OCI-M2 (cell line): ENCODE data around the gene PPP1R7.
A peak's percentile ranks its signal among the peaks of the same experiment; 100 is the strongest.
"Not testable (repeated sequence)": the region's sequence is repeated elsewhere in the genome, so short reads cannot be mapped to it uniquely, and the experiment has no call there.

Experiments
- DNase-seq: peaks from one replicate; lab custom pipeline; 2025; ENCODE audit not compliant: unreplicated experiment; lab: John Stamatoyannopoulos, UW

The PPP1R7 gene, protein sequence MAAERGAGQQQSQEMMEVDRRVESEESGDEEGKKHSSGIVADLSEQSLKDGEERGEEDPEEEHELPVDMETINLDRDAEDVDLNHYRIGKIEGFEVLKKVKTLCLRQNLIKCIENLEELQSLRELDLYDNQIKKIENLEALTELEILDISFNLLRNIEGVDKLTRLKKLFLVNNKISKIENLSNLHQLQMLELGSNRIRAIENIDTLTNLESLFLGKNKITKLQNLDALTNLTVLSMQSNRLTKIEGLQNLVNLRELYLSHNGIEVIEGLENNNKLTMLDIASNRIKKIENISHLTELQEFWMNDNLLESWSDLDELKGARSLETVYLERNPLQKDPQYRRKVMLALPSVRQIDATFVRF

DNA sequence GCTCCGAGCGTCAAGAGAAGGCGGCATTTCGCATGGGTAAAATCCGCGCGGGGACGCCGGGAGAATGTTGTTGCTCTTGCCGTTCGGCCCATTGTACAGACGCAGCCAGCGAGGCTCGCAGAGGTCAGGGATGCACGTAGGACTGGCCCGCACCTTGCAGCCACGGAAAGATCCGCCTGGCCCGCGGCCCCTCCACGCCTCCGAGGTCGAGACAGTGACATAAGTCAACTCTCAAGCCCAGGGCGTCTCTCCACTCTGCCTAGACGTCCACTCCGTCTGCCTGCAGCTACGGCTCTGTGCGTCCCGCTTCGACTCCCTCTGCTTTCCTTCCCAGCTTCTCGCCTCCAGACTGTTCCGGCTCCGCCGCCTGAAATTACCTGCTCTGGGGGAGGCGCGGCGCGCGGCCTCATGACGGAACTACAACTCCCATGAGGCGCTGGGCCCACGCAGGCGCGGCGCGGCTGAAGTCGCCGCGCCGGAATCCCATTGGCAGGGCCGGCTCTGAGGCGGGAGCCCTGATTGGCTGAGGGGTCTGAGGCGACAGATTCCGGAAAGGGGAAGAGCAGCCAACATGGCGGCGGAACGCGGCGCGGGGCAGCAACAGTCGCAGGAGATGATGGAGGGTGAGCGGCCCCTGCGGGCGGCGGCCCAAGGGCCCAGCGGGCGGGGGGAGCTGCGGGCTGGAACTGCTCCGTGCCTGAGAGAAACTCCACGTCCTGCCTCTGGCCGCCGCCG, at the start of gene PPP1R7:
TSS of gene PPP1R7 (plus strand) at position 543 of the 735 bp plus-strand sequence. CDS start at position 572, 29 bp downstream.
- DNase-seq, result peak; percentile 43

DNA sequence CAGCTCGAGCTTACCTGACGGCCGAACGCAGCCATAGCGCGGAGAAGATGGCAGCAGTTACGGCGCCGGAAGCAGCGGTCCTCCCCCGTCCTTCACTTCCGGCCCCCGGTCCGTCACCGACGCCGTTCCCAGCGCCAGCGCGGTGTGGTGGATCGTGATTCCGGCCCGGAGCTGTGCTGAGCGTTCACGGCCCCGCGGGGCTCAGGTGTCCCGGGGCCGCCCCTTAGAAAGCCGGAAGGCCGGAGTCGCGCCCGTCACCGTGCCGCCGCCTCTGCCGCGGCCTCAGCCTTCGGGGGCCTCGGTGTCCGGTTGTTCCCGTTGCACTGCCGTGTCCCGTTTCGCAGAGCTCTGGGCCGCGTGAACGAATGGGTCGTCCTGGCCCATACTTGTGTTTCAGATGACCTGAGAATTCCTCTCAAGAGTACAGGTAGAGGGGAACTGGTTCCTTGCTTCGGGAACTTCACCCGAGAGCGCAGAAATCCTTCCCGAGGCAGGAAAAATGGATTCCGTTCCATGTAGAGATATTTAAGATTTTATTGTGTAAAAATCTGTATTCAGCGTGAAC, 47.9 kb upstream of the PPP1R7 start, which contains the start of gene MTERF4:
TSS of gene MTERF4 (minus strand) at position 49 of the 565 bp plus-strand sequence. CDS start at position 35, 14 bp downstream.
- DNase-seq, result no peak

DNA sequence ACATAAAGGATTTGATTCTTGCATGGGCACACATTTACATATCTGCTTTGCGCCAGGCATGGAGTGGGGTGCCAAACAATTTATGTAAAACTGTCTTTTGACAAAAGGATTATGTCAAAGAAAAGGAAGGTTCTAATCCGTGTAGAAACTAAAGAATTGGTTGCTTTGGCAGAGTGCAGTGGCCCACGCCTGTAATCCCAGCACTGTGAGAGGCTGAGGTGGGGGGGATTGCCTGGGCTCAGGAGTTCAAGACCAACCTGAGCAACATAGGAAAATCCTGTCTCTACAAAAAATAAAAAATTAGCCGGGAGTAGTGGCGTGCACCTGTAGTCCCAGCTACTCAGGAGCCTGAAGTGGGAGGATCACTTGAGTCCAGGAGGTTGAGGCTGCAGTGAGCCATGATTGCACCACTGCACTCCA, 47.1 kb upstream of the PPP1R7 start:
- DNase-seq, result no peak

DNA sequence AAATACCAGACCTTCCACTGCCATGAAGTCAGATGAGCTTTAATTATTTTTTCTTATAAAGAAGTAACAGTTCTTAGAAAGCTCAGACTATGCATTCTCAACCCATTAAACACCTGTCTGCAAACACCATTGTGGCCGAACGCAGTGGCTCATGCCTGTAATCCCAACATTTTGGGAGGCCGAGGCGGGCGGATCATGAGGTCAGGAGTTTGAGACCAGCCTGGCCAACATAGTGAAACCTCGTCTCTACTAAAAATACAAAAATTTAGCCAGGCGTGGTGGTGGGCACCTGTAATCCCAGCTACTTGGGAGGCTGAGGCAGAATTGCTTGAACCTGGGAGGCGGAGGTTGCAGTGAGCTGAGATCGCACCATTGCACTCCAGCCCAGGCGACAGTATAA, 45.7 kb upstream of the PPP1R7 start:
- not testable (repeated sequence) for DNase-seq

DNA sequence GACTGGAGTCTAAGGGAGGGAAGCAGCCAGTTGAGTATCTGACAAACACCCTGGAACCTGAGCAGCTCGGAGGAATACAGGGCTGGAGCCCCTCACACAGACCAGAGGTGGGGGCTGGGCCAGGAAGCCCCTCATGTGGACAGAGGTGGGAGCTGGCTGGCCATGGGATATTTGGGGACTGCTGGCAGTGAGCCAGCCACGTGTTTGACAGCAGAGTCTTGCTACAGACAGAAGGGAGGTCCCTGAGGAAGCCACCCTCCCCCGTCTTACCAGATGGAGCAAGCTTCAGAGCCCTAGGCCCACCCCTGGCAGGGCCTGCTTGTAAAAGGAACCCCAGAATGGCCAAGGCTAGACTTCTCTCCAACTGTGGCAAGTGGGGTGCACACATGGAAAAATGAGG, 44.6 kb upstream of the PPP1R7 start:
- no peak for DNase-seq

DNA sequence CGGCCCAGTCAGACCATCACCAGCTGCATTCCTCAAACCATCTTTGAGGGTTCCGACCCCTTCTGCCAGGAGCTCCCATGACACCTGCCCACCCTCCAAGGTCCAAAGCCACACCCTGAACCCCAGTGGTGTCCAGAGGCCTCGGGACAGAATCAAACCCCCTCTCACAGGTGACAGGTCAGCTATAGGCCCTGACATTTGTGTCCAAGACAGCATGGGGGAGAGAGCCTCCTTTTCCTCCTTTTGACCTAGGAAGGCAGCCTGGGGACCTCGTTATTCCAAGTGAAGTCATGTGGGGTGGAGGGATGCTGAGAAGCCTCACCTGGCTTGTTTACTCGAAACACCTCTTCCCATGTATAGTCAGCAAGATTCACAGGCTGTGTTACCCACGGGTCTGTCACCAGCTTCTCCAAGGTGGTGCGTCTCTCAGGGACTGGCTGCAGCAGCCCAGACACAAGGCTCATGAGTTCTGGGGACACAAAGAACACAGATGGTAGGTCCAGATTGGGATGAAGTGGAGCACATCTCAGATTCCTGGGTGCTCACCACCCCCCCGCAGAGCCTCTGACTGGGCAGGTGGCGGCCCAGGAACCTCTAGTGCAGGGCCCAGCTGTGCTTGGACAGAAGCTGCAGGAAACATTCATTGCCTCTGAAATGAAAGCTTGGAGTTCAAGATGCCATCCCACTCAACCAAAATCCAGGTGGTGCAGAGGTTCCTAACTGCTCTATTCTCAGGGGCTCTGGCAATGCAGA, 43.1 kb upstream of the PPP1R7 start:
- DNase-seq, result no peak

DNA sequence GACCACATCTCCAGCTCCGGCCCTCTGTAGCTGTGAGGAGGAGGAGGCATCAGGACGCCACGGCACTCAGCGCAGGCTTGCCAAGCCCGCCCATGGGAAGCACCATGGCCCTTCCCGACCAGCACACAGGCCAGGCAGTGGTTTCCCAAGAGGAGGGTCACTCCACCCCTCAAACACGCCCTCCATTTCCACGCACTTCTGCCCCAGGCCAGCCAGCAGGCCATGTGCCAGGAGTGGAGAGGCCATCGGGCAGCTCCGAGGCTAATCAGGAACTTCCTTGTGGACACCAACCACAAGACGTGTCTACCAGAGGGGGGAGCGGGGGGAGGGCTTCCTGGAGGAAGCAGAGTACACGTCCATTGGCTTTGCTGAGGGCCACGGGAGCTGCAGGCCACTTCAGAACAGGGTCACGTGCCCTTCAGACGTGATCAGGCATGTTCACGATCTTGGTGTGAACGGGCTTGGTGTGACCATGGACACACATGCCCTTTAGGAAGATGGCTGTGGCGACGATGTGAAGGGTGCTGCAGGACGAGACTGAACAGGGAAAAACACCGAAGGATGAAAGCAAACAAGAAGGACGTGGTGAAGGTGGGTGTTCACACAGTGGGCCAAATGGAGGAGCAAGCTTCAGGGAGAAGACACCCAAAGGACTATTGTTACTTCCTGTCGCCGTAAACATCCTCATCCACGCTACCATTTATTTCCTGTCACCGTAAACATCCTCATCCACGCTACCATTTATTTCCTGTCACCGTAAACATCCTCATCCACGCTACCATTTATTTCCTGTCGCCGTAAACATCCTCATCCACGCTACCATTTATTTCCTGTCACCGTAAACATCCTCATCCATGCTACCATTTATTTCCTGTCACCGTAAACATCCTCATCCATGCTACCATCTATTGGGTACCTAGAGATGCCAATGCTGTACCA, 41.7 kb upstream of the PPP1R7 start:
- DNase-seq, result no peak

DNA sequence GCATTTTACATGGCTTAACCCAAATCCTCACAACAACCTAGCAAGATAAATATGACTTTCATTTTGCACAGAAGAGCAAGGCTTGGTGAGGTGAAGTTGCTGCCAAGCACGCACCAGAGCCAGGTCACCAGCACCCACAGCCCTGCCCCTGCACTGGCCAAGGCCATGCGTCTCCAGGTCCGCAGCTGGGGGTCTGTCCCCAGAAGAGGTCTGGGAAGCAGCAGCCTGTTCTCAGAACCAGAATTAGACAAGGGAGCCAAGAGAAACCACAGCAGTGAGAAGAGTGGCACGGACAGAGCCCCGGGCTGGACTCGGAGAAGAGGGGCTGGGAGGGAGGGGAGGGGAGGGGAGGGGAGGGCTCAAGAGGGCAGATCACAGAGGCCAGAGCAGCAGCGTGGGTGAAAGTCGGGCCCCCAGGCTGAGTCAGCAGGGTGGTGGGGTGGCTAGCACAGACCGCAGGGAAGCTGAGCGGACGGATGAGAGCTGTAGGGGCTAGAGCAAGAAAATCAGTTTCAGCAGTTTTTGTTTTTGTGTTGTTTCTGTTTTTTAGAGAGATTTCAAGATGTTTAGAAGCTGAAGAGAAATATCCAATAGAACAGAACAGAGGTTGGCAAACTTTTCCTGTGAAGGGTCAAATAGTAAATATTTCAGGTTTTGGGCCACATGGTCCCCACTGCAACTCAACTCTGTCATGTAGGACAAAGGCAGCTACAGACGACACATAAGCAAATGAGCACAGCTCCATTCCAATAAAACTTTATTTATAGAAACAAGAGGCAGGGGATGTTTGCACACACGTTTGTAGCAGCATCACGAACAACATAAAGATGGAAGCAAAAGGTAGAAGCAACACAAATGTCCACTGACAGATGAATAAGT, 40.8 kb upstream of the PPP1R7 start:
- no peak for DNase-seq

DNA sequence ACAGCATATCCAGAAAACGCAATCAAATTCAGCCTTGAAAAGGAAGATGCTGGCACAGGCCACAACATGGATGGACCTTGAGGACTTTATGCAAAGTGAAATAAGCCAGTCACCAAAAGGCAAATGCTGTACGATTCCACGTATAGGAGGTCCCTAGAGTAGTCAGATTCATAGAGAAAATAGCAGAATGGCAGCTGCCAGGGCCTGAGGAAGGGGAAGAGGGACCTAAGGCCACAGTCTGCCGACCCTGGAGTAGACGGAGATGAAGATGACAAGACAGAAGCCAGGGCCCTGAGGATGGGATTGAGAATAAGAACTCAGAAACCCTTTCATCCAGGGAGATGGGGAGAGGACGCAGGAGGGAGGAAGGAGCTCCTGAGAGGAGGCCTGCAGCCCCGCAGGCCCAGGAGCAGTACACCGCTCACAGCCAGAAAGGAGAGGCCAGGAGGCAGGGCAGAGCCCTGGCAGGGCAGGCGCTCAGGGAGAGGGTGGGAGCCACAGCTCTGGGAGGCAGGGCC, 40.1 kb upstream of the PPP1R7 start:
- DNase-seq, result no peak

DNA sequence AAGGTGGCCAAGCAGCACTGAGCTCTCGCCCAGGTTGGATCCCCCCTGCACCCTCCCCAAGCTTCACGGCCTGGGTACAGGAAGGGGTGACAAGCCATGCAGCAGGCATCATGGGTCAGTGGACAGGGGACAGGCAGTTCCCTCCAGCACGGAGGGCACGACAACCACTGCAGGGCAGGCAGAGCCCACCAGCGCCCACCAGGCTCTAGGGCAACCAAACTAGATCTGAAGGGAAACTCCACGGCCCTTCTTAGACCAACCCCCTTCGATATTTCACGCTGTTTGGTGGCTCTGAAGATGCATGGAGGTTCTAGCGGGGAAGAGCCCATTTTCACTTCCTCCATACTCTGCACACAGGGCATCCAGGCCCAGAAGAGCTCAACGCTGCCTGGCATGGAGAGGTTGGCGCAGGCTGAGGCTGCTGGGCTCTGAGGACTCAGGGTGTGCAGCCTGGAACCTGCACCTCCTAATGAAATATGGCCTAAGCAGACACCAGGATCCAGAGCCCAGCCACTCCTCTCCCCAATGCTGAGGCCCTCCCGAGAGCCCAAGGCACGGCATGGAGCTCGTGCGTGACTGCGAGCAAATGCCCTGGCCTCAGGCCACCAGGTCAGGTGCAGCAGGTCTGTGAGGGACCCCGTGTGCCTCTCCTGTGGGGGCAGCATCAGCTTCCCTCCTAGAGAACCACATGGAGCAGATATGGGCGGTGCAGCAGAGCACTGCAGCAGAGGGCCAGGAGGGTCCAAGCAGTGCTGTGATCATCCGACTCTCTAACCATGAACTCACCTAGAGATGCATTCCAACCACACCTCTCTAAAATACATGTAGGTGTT, 39.4 kb upstream of the PPP1R7 start:
- DNase-seq, result no peak

DNA sequence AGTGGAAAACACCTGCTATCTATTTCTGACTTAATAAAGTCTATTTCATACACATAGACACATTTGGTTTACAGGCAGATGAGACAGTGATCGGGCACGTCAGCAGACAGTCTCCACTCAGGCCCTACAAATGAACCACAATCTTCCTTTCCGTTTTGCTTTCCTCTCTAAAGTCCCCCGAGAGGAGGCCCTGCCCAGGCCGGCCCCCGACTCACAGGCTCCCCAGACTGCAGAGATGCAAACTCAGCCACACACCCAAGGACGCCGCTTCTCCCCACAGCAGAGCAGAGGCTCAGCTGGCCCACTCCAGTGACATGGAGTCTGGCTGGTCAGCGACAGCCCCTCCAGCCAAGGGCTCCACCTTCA, 38.8 kb upstream of the PPP1R7 start:
- no peak for DNase-seq

DNA sequence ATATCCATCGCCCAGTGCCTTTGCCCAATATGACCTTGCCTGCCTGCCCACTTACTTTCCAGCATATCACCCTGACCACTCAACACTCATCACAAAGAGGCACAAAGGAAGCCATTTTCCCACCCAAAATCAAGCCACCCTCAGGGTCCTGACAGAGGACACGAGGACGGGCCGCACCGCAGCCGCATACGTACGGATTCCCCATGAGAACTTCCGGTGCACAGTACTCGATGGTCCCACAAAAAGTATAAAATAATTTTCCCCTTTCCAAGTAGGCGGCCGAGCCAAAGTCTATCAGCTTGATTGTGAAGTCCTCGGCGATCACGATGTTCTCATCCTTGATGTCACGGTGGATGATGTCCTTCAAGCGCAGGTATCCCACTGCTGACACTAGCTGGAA, 38.2 kb upstream of the PPP1R7 start:
- DNase-seq, result no peak

DNA sequence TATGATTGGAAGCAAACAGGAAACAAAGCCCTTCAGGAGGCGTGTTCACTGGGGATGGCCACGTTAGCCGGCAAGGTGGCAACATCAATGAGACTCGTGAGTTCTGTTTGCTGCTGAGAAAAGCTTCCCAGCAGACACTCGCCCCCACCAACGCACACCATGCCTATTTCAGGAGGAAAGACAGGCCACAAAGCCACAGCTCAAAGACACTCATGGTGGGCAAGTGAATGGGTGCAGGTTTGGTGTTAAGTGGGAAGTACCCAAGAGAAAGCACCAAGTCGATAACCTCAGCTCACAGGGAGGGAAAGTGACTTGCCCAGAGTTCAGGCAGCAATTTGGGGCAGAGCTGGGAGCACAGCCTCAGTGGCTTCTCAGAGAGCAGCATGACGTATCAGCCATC, 37.7 kb upstream of the PPP1R7 start:
- DNase-seq, result no peak

DNA sequence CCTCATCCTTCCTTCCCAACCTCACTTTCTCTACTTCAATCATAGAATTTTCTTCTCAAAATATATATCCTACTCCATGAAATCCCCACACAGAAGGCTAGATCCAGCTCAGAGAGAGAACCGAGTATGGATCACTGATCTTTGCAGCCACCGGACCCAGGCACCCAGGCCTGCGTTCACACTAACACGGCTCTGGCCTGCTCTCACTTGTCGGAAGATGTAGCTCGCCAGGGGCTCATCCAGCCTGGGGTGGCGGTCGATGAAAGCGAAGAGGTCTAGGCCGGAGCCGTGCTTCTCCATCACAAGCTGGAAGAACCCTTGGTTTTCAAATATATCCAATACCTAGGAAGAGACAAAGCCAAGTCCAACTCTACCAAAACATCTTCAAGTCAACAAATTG, 35.4 kb upstream of the PPP1R7 start:
- DNase-seq, result no peak

DNA sequence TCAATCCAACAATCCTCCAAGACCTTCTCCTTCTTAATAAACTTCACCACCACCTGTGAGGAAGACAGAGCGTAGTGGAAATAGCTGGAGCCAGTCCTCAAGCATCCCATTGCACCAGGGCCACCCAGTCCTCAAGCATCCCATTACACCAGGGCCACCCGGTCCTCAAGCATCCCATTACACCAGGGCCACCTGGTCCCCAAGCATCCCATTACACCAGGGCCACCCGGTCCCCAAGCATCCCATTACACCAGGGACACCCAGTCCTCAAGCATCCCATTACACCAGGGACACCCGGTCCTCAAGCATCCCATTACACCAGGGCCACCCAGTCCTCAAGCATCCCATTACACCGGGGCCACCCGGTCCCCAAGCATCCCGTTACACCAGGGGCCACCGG, 34.9 kb upstream of the PPP1R7 start:
- DNase-seq, result no peak

DNA sequence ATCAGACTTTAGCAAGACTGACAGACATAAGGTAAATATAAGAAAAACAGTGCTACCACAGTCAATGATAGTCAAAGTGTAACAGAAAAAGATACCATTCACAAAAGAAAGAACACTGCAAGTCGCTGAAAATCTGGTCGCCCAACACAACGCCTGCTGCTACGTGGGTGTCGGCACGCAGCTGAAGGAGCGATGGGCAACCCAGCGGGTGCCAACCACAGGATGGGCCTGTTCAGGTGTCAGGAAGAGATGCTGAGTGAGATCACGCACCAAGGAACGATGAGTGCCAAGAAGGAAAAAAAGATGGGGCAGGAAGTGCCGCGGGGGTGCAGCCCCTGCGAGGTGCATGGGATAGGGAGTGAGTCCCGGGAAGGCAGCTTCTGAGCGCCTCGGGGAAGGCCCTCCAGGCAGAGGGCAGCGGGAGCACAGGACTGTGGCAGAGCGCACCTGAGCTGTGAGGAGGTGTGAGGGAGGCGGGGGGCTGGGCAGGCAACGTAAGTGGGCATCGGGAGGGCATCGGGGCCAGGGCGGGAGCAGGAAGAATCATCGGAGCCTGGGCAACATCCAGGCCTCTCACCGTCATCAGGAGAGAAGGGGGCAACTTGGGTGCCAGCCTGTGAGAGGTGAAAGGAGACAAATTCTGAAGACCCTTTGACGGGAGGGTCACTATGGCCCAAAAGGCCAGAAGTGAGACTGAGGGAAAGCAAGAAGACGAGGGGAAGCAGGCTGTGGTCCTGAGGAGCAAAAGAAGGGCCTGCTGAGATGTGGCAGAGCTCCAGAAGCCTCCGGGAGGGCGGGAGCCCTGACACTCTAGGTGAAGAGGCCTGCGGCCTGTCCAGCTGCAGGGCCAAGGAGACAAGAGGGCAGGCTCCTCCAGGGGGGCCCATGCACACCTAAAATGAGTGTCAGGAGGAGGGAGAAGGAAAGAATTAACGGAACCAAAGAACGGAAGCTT, 33.4 kb upstream of the PPP1R7 start:
- DNase-seq, result no peak
